ENCODE data around the gene CSTPP1. TPM values are rescaled to one million over a fixed set of nuclear protein-coding genes. Genes with fewer than 3 reads are reported as not detected.

The CSTPP1 gene
- total RNA-seq, 4 donors from 2014 or later = 13.3 to 26.4 (median 19.1) TPM

GRCh38 chr11:46969379-46969778, 32.8 kb downstream of the CSTPP1 start:
- no peaks in the 10 kb centered on the region for H3K9me3 ChIP-seq
- H3K27me3 ChIP-seq = no peaks in the 10 kb centered on the region
- no peaks in the 10 kb centered on the region for H3K36me3 ChIP-seq
- no peak overlapping the region for H3K27ac ChIP-seq (replicated peaks in 1 of 4)
- 87% methylated on average over 2 of the region's 2 CpGs for WGBS
- H3K4me1 ChIP-seq = no peaks in the 10 kb centered on the region
- H3K4me3 ChIP-seq = no peak overlapping the region
- TF ChIP-seq POLR2A (IDR thresholded peaks at IDR 0.05; ENCODE audit: low read depth) (no peak), POLR2AphosphoS5 (IDR thresholded peaks at IDR 0.05) (no peak), EP300 (IDR thresholded peaks at IDR 0.05) (no peak), CTCF (IDR thresholded peaks at IDR 0.05) (no peak)
- intact Hi-C loops (cut with DNase I) = no loop called here
- DNase-seq (ENCODE audit: extremely low spot score) = no peak

GRCh38 chr11:46970913-46971625, 34.5 kb downstream of the CSTPP1 start:
- 95% methylated on average over 3 of the region's 3 CpGs for WGBS
- Histone ChIP-seq H3K9me3 (no peaks in the 10 kb centered on the region), H3K27me3 (no peaks in the 10 kb centered on the region), H3K4me1 (no peaks in the 10 kb centered on the region), H3K27ac (replicated peaks in 1 of 4) (no peak overlapping the region), H3K4me3 (no peak overlapping the region), H3K36me3 (no peaks in the 10 kb centered on the region)
- TF ChIP-seq POLR2AphosphoS5 (IDR thresholded peaks at IDR 0.05) (no peak), EP300 (IDR thresholded peaks at IDR 0.05) (no peak), POLR2A (IDR thresholded peaks at IDR 0.05; ENCODE audit: low read depth) (no peak), CTCF (IDR thresholded peaks at IDR 0.05) (no peak)
- no peak for DNase-seq (ENCODE audit: extremely low spot score)
- intact Hi-C loops (cut with DNase I) = no loop called here

GRCh38 chr11:46972343-46972742, 35.8 kb downstream of the CSTPP1 start:
- H3K27ac ChIP-seq (replicated peaks in 1 of 4) = no peak overlapping the region
- no peaks in the 10 kb centered on the region for H3K27me3 ChIP-seq
- TF ChIP-seq POLR2A (IDR thresholded peaks at IDR 0.05; ENCODE audit: low read depth) (no peak), POLR2AphosphoS5 (IDR thresholded peaks at IDR 0.05) (no peak), CTCF (IDR thresholded peaks at IDR 0.05) (no peak)
- H3K4me3 ChIP-seq = no peak overlapping the region
- H3K4me1 ChIP-seq = no peaks in the 10 kb centered on the region
- no peaks in the 10 kb centered on the region for H3K9me3 ChIP-seq
- no peak for DNase-seq (ENCODE audit: extremely low spot score)
- no peaks in the 10 kb centered on the region for H3K36me3 ChIP-seq
- intact Hi-C loops (cut with DNase I) = no loop called here
- 89% methylated on average over 2 of the region's 2 CpGs for WGBS

GRCh38 chr11:46972821-46973220, 36.3 kb downstream of the CSTPP1 start:
- no peak for DNase-seq (ENCODE audit: extremely low spot score)
- H3K4me3 ChIP-seq = no peak overlapping the region
- intact Hi-C loops (cut with DNase I) = no loop called here
- no peaks in the 10 kb centered on the region for H3K4me1 ChIP-seq
- WGBS = 91% methylated on average over 2 of the region's 2 CpGs
- H3K36me3 ChIP-seq = no peaks in the 10 kb centered on the region
- H3K9me3 ChIP-seq = no peaks in the 10 kb centered on the region
- TF ChIP-seq EP300 (IDR thresholded peaks at IDR 0.05) (no peak), POLR2A (IDR thresholded peaks at IDR 0.05; ENCODE audit: low read depth) (no peak), POLR2AphosphoS5 (IDR thresholded peaks at IDR 0.05) (no peak), CTCF (IDR thresholded peaks at IDR 0.05) (no peak)
- no peak overlapping the region for H3K27ac ChIP-seq (replicated peaks in 1 of 4)
- H3K27me3 ChIP-seq = no peaks in the 10 kb centered on the region

Measured in esophagus muscularis mucosa (tissue), 4 donors.